ENCODE results near the gene C11orf97. TPM values are rescaled to one million over a fixed set of nuclear protein-coding genes. Genes with fewer than 3 reads are reported as not detected.
"Not testable (repeated sequence)": the region's sequence is repeated elsewhere in the genome, so short reads cannot be mapped to it uniquely, and the experiment has no call there.

C11orf97 gene
- total RNA-seq, 2 donors from 2014 or later: not detected

- H3K27ac ChIP-seq: no peak overlapping the region
- no peak for TF ChIP-seq CTCF (IDR thresholded peaks at IDR 0.05)
- no peaks in the 10 kb centered on the region for H3K27me3 ChIP-seq
- no peaks in the 10 kb centered on the region for H3K36me3 ChIP-seq
- H3K4me3 ChIP-seq: no peak overlapping the region
- peaks cover 0 to 2% of the 10 kb centered on the region in 2 donors for H3K4me1 ChIP-seq
- H3K9me3 ChIP-seq: no peaks in the 10 kb centered on the region
- DNase-seq (ENCODE audit: low spot score): no peak
Measured at GRCh38 chr11:94568200-94568599, 55.9 kb downstream of the C11orf97 start.

- no peak for DNase-seq (ENCODE audit: low spot score)
- Histone ChIP-seq H3K27ac (no peak overlapping the region), H3K27me3 (no peaks in the 10 kb centered on the region), H3K9me3 (no peaks in the 10 kb centered on the region), H3K4me3 (no peak overlapping the region), H3K36me3 (no peaks in the 10 kb centered on the region), H3K4me1 (no peaks in the 10 kb centered on the region)
- TF ChIP-seq CTCF (IDR thresholded peaks at IDR 0.05): no peak
Measured at GRCh38 chr11:94568717-94569116, 56.5 kb downstream of the C11orf97 start.

GRCh38 chr11:94572975-94573374 lies 60.7 kb downstream of the C11orf97 start:
- H3K4me1 ChIP-seq; H3K36me3 ChIP-seq; H3K27ac ChIP-seq; H3K9me3 ChIP-seq; H3K4me3 ChIP-seq; DNase-seq (ENCODE audit: low spot score); H3K27me3 ChIP-seq: not testable (repeated sequence)

GRCh38 chr11:94574193-94574961 lies 62.1 kb downstream of the C11orf97 start:
- peak overlapping the region in 1 of 2 donors; percentile 23 for H3K27ac ChIP-seq
- no peaks in the 10 kb centered on the region for H3K4me1 ChIP-seq
- H3K9me3 ChIP-seq: no peaks in the 10 kb centered on the region
- no peak for DNase-seq (ENCODE audit: low spot score)
- TF ChIP-seq CTCF (IDR thresholded peaks at IDR 0.05): no peak
- no peaks in the 10 kb centered on the region for H3K27me3 ChIP-seq
- H3K36me3 ChIP-seq: no peaks in the 10 kb centered on the region
- H3K4me3 ChIP-seq: no peak overlapping the region

- Histone ChIP-seq H3K4me3 (no peak overlapping the region), H3K36me3 (no peaks in the 10 kb centered on the region), H3K27me3 (no peaks in the 10 kb centered on the region), H3K4me1 (no peaks in the 10 kb centered on the region), H3K9me3 (no peaks in the 10 kb centered on the region), H3K27ac (no peak overlapping the region)
- DNase-seq (ENCODE audit: low spot score): no peak
- TF ChIP-seq CTCF (IDR thresholded peaks at IDR 0.05): no peak
Measured at GRCh38 chr11:94576306-94576705, 64.0 kb downstream of the C11orf97 start.

- TF ChIP-seq CTCF (IDR thresholded peaks at IDR 0.05): no peak
- DNase-seq (ENCODE audit: low spot score): no peak
- H3K27me3 ChIP-seq: no peaks in the 10 kb centered on the region
- H3K36me3 ChIP-seq: no peaks in the 10 kb centered on the region
- H3K4me3 ChIP-seq: no peak overlapping the region
- no peaks in the 10 kb centered on the region for H3K9me3 ChIP-seq
- no peak overlapping the region for H3K27ac ChIP-seq
- no peaks in the 10 kb centered on the region for H3K4me1 ChIP-seq
Measured at GRCh38 chr11:94577841-94578240, 65.6 kb downstream of the C11orf97 start.

MicroRNA genes within 50 kb of the gene (microRNA counts, 767-probe panel; counts per million panel counts)
- 0 to 31.0 counts per million in 2 donors for microRNA hsa-miR-548l

Small RNA genes within 50 kb of the gene (microRNA-seq; reads per million reads assigned to microRNA genes)
- gene MIR548L (ENCODE audit: borderline number of aligned reads in 2 of 2, borderline replicate concordance in 1 of 2): 5.0 to 8.5 reads per million in 2 donors

Other genes with a start within 250 kb of the C11orf97 start
- not detected for gene IZUMO1R, start 207.9 kb upstream of the C11orf97 start, total RNA-seq
- gene GPR83, start 111.0 kb upstream of the C11orf97 start, total RNA-seq: under 1 TPM in 1 of 2 donors, not detected in 1; 0.12 TPM
- 1 to 10 TPM; 5.8 to 6.0 TPM for gene MRE11, start 18.6 kb upstream of the C11orf97 start, total RNA-seq
- gene ANKRD49, start 18.5 kb upstream of the C11orf97 start, total RNA-seq: 1 to 10 TPM; 4.3 to 6.9 TPM
- gene FUT4, start 31.5 kb downstream of the C11orf97 start, total RNA-seq: 1 to 10 TPM; 3.3 to 3.4 TPM
- 1 to 10 TPM; 1.8 to 3.2 TPM for gene PIWIL4, start 54.9 kb downstream of the C11orf97 start, total RNA-seq